SIG-M5 (cell line): ENCODE measurements around the gene ORC3.
"Not testable (repeated sequence)": the region's sequence is repeated elsewhere in the genome, so short reads cannot be mapped to it uniquely, and the experiment has no call there.

Experiments used
- DNase-seq: peaks from one replicate; lab custom pipeline; 2025; lab: John Stamatoyannopoulos, UW

ORC3 gene

DNA sequence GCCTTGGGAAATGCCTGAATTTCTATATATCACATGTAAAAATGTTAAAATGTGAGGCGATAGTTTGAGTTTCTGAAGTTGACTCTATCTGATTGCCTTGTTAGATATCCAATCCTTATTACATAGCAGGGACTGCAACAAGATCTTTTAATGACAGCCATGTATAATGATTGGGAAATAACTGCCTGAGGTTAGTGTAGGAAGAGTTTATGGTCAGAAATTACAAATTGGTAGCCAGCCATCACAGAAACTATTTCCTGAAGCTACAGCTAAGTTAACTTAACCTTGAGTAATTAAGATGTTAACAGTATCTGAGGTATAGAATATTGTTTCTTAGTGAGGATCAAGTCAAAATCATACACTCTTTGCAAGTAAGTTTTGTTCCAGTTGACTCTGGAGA lies 71.1 kb downstream of the ORC3 start:
- DNase-seq, result no peak

DNA sequence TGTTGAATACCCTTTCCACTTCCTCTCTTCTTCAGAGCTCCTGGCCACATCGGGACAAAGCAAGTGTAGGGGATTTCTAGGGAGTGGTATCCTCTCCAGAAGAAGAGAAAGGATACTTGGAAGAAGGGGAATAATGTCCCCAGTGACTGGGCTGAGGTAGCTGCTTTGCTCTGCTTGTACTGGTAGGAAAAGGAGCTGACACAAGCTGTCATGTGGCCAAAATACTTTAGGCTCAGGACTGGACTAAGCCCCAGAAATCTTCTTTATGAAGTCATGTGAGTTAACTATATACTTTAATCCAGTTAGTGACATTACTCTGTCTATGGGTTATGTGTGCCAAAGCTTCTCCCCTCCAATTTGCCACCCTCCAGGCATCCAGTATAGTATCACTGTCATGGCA lies 71.6 kb downstream of the ORC3 start:
- no peak for DNase-seq

DNA sequence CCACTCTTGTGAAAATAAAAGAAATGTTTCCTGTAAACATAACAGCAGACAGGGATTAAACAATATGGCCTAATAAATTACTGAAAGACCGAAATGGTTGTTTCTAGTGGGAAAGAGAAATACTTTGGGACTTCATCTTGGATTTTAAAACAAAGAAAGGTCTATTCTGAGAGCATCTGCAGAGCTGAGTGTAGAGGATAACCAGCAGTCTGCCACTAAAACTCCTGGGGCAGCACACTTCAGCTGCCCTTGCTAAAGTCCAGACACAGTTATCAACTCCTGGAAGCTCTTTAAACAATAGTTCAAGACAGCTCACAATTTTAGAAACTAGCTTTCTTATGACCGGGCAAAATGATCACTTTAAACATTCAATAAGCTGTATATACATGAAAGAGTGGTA lies 73.5 kb downstream of the ORC3 start:
- no peak for DNase-seq

- no peak for DNase-seq
These were observed 75.1 kb downstream of the ORC3 start for GRCh38 chr6:87664921-87665485.

DNA sequence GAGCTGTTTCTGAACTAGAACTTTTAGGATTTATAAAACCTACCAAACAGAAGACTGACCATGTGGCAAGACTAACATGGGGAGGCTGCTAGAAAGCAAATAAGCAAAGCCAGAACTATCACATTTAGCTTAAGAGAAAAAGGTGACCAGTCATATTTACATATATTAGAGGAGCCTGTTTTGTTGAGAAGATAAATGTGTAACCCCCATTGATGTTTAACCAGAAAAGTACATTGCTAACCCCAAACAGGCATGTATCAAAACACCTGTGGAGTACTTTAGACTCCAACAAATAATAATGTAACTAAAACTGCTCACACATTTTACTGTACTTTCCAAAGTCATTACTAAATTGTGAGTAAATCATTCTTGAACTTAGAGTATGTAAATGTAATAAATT lies 77.1 kb downstream of the ORC3 start:
- DNase-seq, result no peak

DNA sequence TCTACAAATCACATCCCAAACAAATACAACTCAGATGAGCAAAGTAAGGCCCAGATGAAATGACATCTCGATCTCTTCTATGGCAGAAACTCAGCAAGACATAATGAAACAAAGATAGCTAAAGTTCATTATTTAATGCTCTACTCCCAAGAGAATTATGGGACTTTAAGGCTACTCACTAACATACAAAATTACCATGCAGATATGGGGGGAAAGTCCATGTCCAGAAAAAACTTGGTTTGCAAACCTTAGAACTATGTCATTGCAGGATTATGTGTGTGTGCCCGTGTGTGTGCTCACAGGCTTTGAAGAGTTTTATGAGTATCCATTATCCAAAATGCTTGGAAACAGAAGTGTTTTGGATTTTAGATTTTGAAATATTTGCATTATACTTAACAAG lies 78.1 kb downstream of the ORC3 start:
- no peak for DNase-seq

DNA sequence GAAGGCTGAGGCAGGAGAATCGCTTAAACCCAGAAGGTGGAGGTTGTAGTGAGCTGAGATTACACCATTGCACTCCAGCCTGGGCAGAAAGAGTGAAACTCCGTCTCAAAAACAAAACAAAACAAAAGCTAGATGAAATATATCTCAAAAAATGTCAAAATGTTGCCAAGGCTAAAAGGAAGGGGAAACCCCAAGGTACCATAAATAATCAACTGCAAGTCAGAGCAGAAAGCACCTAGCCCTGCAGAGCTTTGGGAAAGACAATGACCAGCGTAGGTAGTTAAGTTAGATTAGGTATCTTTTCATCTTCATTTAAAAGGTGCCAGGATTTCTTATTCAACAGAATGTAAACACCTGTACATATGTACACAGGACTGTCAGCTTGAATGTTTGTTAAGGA lies 79.1 kb downstream of the ORC3 start:
- no peak for DNase-seq

- no peak for DNase-seq
These were observed 80.8 kb downstream of the ORC3 start for GRCh38 chr6:87670707-87671106.

DNA sequence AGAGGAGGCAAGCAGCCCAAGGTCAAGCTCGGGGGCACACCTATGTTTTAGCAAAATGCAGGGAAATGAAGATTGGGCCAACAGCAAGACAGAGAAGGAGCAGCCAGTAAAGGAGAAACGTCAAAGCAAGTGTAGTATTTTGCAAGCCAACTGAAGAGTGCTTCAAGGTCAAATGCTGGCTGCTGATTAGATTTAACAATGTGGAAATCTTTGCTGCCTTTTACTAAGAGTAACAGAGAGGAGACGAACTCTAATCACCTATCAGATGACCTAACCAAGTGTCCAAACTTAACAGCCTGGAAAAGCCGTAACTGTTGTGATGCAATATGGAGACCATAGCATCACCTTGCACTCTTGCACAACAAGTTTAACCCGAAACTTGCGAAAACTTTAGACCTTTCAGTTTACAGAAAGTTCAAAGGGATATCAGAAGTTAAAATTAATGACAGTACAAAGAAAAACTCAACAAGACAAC lies 81.7 kb downstream of the ORC3 start:
- no peak for DNase-seq

- DNase-seq, result no peak
These were observed 82.7 kb downstream of the ORC3 start for GRCh38 chr6:87672641-87673040.

- DNase-seq, result no peak
These were observed 83.3 kb downstream of the ORC3 start for GRCh38 chr6:87673237-87673636.

- no peak for DNase-seq
These were observed 84.4 kb downstream of the ORC3 start for GRCh38 chr6:87674290-87674689.

GRCh38 chr6:87675004-87675681 lies 85.2 kb downstream of the ORC3 start:
- no peak for DNase-seq

DNA sequence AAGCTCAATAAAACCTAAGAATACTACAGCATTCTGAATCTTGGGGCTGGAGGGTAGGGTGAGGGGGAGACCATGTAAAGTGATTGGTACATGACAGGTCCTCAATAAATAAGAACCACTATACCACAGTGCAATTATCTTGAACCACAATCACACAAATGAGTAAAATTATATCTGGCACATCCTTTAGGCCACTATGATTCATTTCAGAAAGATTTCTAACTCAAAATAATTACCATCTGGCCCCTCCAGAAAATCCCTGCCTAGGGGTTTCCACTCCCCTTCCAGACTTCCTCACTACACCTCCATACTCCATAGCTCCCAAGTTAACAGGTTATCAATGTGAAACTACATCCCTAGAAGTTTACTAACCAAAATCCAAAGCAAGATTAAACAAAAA lies 92.4 kb downstream of the ORC3 start:
- no peak for DNase-seq

DNA sequence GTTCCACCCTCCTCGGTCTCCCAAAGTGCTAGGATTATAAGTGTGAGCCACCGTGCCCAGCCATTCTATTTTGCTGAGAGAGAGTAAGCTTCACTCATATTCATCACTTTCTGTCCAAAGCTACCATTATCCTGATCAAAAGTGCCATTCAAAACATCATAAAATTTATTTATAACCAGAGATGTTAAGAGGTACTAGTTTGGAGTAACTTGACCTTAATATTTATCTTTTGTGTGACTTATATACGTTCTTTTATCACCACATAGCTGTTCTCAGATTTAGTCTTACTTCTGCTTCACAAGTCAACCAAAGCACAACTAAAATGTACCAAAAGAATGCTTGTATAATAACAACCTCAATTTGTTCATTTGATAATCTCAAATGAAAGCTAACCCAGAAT lies 94.0 kb downstream of the ORC3 start:
- no peak for DNase-seq

DNA sequence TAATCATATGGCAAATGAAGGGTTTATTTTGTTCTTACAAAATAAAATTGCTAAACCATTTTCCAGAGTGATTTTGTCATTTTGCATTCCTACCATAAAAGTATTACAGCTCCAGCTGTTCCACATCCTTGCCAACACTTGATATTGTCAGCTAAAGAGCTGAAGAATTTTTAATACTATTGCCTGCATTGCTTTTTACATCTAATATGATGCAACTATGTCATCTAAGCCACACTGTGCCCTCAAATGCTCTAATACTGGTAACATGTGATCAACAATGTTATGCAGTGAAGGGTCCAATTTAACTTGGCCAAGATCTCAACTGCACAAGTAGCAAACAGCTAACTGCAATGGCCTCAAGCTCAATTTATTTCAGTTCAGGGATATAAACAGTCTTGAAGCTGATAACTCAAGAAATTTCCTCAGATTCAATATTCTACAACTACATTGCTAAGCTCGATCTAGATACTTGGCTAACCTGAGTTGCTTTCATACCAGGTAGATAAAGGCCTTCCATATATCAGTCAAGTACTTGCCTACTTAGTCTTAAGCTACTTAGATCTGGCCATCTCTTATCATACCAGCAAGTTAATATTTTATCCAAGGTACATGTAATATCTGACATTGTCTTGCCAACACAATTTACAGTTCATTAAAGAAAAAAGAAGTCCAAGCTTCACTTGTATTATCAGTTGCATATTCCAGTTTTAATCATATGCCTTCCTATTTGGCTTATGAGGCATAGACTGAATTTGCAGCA lies 95.1 kb downstream of the ORC3 start:
- DNase-seq, result no peak

DNA sequence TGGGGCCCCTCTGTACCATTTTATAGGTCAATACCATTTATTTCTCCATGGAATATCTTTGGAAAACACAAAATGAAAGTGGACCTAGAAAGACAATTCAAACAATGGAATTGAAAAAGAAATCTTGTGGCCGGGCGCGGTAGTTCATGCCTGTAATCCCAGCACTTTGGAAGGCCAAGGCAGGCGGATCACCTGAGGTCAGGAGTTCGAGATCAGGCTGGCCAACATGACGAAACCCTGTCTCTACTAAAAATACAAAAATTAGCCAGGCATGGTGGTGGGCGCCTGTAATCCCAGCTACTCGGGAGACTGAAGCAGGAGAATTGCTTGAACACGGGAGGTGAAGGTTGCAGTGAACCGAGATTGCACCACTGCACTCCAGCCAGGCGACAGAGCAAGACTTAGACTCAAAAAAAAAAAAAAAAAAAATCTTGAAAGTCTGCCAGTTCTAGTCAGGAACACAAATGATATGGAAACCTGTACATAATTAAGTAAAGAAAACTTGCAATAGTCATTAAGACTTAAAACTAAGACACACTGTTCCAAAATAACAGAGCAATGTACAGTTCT lies 96.8 kb downstream of the ORC3 start:
- DNase-seq, result not testable (repeated sequence)

GRCh38 chr6:87687296-87687695 lies 97.4 kb downstream of the ORC3 start:
- no peak for DNase-seq

DNA sequence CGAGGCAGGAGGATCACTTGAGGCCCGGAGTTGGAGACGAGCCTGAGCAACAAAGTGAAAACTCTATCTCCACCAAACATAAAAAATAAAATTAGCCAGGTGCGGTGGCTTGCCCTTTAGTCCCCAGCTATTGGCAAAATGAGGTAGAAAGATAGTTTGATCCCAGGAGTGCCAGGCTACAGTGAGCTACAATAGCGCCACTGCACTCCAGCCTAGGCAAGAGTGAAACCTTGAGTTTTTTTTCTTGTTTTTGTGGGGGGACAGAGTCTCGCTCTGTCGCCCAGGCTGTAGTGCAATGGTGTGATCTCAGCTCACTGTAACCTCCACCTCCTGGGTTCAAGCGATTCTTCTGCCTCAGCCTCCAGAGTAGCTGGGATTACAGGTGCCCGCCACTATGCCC lies 98.0 kb downstream of the ORC3 start:
- DNase-seq, result not testable (repeated sequence)

DNA sequence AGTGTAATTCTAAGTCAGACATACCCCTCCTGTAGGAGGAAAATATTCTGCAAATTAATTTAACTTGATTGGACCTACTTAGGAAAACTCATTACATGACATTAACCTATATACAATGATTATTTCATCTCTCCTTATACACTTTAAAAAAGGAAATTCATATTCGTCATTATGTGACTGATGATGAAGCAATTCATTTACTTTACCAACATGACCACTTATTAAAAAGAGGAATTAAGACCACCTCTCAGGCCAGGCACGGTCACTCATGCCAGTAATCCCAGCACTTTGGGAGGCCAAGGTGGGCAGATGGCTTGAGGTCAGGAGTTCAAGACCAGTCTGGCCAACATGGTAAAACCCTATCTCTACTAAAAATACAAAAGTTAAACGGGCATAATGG lies 100.5 kb downstream of the ORC3 start:
- no peak for DNase-seq

DNA sequence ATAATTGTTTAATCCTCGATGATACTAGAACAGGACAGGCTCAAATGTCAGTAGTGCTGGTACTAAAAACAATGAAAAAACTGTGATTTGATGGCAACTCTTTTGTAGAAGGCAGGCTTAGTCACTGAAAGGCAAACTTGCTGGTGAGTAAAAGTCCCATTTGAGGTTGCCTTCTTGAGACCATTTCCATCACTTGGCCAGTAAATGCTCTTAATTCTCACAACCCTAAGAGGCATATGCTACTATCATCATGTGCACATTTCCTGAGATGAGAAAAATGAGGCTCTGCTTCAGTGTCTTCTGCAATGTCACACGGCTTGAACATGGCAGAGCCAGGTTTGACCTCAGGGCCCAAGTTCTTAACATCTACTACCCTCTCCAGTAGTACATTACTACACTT lies 102.2 kb downstream of the ORC3 start:
- DNase-seq, result no peak

DNA sequence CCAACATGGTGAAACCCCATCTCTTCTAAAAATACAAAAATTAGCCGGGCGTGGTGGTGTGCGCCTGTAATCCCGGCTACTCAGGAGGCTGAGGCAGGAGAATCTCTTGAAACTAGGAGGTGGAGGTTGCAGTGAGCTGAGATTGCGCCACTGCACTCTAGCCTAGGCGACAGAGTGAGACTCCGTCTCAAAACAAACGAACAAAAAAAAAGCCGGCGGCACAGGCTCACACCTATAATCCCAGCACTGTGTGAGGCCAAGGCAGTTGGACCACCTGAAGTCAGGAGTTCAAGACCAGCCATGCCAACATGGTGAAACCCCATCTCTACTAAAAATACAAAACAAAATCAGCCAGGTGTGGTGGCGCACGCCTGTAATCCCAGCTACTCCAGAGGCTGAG lies 106.9 kb downstream of the ORC3 start:
- not testable (repeated sequence) for DNase-seq
